RWPE2 (cell line): ENCODE results near the gene CEP250.
A peak's percentile ranks its signal among the peaks of the same experiment; 100 is the strongest.

Source experiments
- ATAC-seq: fragments of 200-7000 bp; cut with Tn5 transposase; 3 replicates; pipeline ENCODE4 v1.9.1; 2021; ENCODE audit warnings: low read depth
- DNase-seq: peaks from one replicate; pipeline ENCODE4 v3.0.0-alpha.2; 2020; ENCODE audit warnings: low spot score
- H3K27ac ChIP-seq: fragments of 450-650 bp; 2 replicates; pipeline ENCODE4 v1.5.1; 2017; ENCODE audit warnings: mild to moderate bottlenecking; ENCODE audit not compliant: poor library complexity, severe bottlenecking
- H3K27me3 ChIP-seq: fragments of 250-450 bp; sonication (Bioruptor Pico); 2 replicates; pipeline ENCODE4 v1.5.1; 2021; ENCODE audit warnings: mild to moderate bottlenecking, moderate library complexity; ENCODE audit not compliant: insufficient read depth, poor library complexity, severe bottlenecking
- H3K36me3 ChIP-seq: fragments of 250-450 bp; sonication (Bioruptor Pico); 2 replicates; pipeline ENCODE4 v1.5.1; 2020; ENCODE audit warnings: low read depth, mild to moderate bottlenecking, moderate library complexity
- H3K4me1 ChIP-seq: fragments of 250-450 bp; sonication (Bioruptor Pico); 2 replicates; pipeline ENCODE4 v1.5.1; 2021; ENCODE audit warnings: mild to moderate bottlenecking, moderate library complexity; ENCODE audit not compliant: insufficient read depth, poor library complexity, severe bottlenecking
- H3K4me3 ChIP-seq: fragments of 250-450 bp; sonication (Bioruptor Pico); 2 replicates; pipeline ENCODE4 v1.5.1; 2021; ENCODE audit warnings: mild to moderate bottlenecking, moderate library complexity; ENCODE audit not compliant: severe bottlenecking
- H3K9me3 ChIP-seq: fragments of 250-450 bp; sonication (Bioruptor Pico); 2 replicates; pipeline ENCODE4 v1.5.1; 2021; ENCODE audit warnings: mild to moderate bottlenecking, moderate library complexity; ENCODE audit not compliant: severe bottlenecking
- TF ChIP-seq, protein P1 (sequence below): fragments of 450-650 bp; IDR thresholded peaks from one replicate; pipeline ENCODE4 v1.5.1; 2017; ENCODE audit warnings: mild to moderate bottlenecking, moderate library complexity; ENCODE audit not compliant: poor library complexity, severe bottlenecking

Gene CEP250

DNA sequence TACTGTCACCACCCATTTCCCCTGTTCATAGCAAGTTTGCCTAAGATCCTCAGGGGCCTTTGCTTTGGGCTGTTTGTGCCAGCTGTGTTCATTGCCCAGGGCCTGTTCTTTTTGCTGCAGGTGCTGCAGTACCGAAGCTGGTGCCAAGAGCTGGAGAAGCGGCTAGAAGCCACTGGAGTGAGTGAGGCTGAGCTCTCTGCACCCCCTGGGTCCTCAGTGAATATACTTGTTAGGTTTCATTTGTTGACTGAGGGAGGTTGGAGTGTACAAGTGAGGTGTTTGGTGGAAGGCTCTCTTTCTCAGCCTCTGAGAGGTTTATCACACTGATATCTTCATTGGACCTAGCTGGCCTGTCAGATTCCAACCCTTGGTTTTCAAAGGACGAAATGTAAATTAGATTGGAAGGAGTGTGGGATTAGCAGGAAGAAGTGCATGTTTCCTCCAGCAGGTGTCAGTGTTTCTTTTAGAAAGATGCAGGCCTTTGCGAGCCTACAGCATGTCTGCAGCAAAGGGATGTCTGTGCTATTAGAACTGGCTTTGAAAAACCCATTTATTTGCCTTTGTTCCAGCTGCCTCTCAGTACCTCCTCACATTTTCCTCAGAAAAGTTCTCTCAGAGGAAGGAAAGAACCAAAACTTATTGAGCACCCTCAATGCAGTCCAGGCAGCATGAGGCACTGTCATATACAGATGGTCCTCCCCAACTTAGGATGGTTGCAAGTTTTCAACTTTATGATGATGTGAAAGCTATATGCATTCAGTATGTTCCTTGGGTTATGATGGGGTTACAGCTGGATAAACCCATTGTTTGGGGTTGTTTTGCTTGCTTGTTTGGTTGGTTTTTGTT is 8.3 kb downstream of the CEP250 start:
- no peaks in the 10 kb centered on the region for H3K27me3 ChIP-seq
- H3K36me3 ChIP-seq, result peaks cover 93% of the 10 kb centered on the region
- no peak overlapping the region for H3K4me3 ChIP-seq
- H3K4me1 ChIP-seq, result peaks cover 4% of the 10 kb centered on the region
- peak; percentile 66 for ATAC-seq
- no peak overlapping the region for H3K27ac ChIP-seq
- TF ChIP-seq, protein P1, sequence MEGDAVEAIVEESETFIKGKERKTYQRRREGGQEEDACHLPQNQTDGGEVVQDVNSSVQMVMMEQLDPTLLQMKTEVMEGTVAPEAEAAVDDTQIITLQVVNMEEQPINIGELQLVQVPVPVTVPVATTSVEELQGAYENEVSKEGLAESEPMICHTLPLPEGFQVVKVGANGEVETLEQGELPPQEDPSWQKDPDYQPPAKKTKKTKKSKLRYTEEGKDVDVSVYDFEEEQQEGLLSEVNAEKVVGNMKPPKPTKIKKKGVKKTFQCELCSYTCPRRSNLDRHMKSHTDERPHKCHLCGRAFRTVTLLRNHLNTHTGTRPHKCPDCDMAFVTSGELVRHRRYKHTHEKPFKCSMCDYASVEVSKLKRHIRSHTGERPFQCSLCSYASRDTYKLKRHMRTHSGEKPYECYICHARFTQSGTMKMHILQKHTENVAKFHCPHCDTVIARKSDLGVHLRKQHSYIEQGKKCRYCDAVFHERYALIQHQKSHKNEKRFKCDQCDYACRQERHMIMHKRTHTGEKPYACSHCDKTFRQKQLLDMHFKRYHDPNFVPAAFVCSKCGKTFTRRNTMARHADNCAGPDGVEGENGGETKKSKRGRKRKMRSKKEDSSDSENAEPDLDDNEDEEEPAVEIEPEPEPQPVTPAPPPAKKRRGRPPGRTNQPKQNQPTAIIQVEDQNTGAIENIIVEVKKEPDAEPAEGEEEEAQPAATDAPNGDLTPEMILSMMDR, result peak; percentile 99
- DNase-seq, result peak; percentile 54
- H3K9me3 ChIP-seq, result no peaks in the 10 kb centered on the region

DNA sequence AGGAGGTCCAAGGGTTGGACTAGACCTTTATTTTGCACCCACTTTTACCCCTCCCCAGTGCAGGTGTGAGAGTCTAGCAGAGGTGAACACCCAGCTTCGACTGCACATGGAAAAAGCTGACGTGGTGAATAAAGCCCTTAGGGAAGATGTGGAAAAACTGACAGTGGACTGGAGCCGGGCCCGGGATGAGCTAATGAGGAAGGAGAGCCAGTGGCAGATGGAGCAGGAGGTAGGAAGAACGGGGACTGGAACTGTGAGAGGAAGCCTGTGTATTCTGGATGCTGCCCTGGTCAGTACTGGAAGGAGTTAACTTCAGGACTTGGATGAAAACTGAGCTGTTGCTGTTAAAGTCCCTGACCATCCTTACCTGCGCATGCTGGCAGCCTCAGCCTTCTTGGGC is 10.6 kb downstream of the CEP250 start:
- Histone ChIP-seq H3K4me1 (peaks cover 4% of the 10 kb centered on the region), H3K36me3 (peaks cover 97% of the 10 kb centered on the region), H3K27me3 (no peaks in the 10 kb centered on the region), H3K4me3 (no peak overlapping the region), H3K9me3 (no peaks in the 10 kb centered on the region), H3K27ac (no peak overlapping the region)
- no peak for ATAC-seq
- DNase-seq, result no peak
- TF ChIP-seq, protein P1, result no peak

DNA sequence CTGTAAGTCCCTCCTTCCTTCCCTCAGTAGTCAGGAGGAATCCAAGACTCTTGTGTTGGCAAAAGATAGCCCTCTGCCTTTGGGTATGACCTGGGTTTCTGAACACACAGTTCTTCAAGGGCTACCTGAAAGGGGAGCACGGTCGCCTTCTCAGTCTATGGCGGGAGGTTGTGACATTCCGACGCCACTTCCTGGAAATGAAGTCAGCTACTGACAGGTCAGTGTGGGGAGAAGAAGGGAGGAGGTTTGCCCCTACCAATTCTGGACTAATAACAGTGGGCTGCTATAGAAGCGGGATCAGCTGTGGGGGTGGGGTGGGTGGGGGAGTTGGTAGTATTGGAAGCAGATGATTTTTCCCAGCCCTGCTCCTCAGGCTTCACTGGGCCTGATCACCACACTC is 11.5 kb downstream of the CEP250 start:
- Histone ChIP-seq H3K9me3 (no peaks in the 10 kb centered on the region), H3K27me3 (no peaks in the 10 kb centered on the region), H3K4me3 (no peak overlapping the region), H3K27ac (peak overlapping the region; percentile 23), H3K4me1 (peaks cover 4% of the 10 kb centered on the region), H3K36me3 (peaks cover 97% of the 10 kb centered on the region)
- DNase-seq (no peak), ATAC-seq (no peak)
- TF ChIP-seq, protein P1, result no peak

DNA sequence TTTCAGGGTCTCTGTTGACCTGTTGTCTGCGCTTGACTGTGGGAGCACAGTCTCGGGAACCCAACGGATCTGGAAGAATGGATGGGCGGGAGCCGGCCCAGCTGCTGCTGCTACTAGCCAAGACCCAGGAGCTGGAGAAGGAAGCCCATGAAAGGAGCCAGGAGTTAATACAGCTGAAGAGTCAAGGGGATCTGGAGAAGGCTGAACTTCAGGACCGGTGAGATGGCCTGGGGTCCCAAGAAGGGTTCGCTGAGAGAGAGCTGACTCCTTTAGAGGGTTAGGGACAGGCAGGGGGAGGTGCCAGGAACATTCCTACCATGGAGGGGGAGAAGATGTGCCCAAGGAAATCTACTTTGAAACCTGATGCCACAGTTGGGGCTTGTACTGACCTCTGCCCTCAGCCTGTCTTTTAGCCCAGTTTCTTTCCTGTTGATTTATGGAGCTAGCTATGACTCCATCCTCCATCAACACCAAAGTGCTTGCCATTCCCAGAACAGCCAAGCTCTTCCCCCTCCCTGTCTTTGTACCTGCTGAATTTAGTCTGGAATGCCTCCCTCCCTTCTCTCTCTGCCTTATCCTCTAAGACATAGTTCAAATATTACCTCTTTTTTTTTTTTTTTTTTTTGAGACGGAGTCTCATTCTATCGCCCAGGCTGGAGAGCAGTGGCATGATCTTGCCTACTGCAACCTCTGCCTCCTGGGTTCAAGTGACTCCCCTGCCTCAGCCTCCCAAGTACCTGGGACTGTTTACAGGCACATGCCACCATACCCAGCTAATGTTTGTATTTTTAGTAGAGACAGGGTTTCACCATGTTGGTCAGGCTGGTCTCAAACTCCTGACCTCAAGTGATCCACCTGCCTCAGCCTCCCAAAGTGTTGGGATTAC is 12.2 kb downstream of the CEP250 start:
- no peaks in the 10 kb centered on the region for H3K9me3 ChIP-seq
- H3K36me3 ChIP-seq, result peaks cover 97% of the 10 kb centered on the region
- H3K4me3 ChIP-seq, result no peak overlapping the region
- peak; percentile 61 for DNase-seq
- ATAC-seq, result peak; percentile 75
- H3K27ac ChIP-seq, result peak overlapping the region; percentile 23
- TF ChIP-seq, protein P1, result no peak
- no peaks in the 10 kb centered on the region for H3K27me3 ChIP-seq
- peaks cover 4% of the 10 kb centered on the region for H3K4me1 ChIP-seq
